Stimulated activated CD4-positive, alpha-beta T cell treated with anti-CD3 and anti-CD28 coated beads, TNF-alpha, amount 100 ng/mL, for 1 hour (primary cell): Measurements from ENCODE around the gene STAB1.

Experiments
- DNase-seq, 3 donors: peaks; one replicate each; pipeline ENCODE4 v3.0.0-alpha.2; 2020; ENCODE audit warnings: low read depth in 3 of 3, low spot score in 1 of 3

STAB1 gene

DNA sequence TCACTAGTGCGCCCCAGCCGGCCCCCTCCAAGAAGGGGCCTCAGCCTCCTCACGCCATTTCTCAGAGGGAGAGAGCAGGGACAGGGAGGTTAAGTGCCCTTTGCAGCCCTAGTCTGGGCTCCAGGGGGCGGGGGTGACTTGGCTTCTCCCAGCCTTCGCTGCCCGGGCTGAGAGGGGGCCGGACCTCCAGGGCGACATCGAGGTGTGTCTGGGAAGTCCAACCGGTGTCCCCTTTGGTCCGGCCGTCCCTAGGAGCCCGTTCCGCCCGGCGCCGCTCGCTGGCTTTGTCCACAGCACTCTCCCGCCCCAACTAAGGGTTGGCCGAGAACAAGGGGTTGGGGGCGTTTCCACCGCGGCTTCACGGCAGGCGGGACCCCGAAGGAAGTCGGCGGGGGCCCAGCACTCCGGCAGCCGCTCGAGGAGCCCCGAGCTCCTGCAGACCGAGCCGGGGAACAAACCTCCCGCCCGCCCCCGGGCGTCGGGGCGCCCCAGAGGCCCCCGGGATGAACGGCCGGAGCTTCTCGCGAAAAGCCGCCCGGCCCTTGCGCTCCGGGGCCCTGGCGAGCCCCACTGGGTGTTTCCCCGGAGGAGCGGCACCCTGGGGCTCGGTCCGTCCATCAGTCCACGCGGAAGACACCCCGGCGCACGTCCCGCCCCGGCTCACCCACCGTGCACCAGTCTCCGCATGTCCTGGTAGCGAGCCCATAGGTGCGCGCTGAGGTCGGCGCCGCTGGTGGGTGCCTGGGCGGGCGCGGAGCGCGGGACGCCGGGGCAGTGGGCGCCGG, 37.9 kb downstream of the STAB1 start:
- peak in 1 of 3 donors; percentile 12 for DNase-seq

DNA sequence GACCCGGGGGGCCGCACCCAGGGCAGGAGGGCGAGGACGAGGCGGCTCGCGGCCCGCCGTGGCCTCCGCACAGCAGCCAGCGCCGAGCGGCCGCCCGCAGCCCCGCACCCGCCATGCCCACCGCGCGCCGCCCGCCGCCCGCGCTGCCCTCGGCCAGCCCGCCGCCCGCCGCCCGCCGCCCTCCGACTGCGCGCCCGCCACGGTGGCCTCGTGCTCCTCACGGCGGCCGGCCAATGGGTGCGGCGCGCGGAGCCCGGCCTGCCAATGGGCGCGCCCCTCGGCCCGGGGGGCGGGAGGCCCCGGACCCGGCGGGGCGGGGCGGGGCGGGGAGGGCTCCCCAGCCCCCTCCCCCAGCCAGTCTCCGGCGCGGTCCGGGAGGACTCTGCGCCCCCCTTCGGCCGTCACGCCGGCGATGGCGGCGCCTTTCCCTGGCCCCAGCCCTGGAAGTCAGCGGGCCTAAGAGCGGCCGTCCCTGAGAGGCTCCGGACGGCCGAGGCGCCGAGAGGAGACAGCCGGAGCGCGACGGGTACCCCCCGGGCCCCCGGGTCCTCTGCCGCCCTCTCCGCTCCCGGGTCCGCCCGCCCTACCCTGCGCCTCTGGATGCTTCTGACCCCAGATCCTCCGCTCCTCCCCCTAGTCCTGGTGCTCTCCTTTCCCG, 38.6 kb downstream of the STAB1 start, which contains the start of gene NT5DC2:
Gene NT5DC2, minus strand, starts transcription at position 235 of the 658 bp plus-strand sequence. Its CDS starts 120 bp downstream, at position 115.
- DNase-seq: peak in 2 of 3 donors; percentile 29 to 50

DNA sequence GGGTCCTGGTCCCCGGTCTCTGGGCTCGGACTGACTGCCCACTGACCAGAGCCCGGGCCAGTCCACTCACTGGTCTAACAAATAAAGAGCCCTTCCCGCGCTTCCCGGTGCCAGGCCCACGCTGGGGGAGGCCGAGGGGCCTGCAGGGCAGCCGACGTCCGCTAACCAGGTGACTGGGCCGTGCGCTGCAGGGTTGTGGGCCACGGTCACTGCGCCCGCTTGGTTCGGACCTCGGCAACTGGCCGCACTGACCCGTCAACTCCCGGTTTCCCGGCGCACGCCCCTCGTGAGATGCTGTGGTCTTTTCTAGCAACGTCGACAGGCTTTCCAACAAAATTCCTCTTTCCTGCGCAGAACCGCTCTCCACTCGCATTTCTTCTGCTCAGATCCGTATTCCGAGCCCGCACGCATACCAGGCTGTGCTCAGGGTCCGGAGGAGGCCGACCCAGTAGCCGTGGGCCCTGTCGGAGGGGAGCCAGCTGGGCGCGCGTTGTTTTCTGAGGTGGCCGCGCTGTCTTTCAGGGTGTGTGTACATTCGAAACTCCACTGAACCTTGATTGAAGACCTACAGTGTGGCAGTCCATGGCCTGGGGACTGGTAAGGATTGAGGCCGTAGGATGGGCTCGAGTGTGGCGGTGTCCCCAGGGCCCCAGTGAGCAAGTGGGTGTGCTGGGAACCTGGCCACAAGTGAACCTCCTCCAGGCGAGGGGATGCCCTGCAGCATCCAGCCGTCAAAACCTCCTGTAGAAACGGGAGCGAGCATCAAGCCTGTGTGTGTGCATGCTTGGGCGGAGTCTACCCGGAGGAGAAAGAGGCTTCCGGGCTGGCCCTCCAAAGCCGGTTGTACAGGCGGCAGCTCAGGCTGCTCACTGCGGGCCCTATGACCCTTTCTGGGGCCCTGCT, 39.4 kb downstream of the STAB1 start:
- DNase-seq: no peak

DNA sequence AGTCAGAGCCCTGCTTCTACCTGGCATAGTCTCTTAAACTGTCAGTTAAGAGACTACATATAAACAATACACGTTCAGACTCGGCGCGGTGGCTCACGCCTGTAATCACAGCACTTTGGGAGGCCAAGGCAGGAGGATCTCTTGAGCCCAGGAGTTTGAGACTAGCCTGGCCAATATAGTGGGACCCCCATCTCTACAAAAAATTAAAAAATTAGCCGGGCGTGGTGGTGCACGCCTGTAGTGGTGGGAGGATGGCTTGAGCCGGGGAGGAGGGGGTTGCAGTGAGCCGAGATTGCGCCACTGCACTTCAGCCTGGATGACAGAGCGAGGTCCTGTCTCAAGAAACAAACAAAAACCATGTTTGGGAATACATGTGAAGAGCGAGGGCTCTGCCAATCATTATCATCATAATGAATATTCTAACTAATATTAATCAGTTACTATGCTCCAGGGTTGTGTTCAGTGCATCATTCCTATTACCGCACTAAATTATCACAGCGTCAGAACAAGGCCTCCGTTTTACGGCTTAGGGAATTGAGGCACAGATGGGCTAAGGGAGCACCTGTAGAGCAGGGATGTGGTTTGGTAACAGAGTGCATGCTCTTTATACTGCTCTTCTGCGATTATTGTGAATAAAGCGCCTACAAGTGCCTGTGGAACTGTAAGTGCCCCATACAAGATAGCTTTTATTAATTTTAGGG, 40.4 kb downstream of the STAB1 start:
- DNase-seq: no peak

DNA sequence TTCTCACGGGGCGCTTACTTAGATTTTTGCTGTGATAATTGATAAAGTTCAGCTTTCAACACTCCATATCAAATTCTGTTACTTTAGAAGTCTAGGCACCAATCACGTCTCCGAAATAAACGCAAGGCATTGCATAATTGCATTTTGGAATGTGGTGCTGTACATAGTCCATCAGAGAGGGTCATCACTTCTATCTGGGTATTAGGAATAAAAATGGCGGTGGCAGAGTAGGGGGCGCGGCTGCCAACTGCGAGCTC, 40.9 kb downstream of the STAB1 start:
- no peak for DNase-seq

DNA sequence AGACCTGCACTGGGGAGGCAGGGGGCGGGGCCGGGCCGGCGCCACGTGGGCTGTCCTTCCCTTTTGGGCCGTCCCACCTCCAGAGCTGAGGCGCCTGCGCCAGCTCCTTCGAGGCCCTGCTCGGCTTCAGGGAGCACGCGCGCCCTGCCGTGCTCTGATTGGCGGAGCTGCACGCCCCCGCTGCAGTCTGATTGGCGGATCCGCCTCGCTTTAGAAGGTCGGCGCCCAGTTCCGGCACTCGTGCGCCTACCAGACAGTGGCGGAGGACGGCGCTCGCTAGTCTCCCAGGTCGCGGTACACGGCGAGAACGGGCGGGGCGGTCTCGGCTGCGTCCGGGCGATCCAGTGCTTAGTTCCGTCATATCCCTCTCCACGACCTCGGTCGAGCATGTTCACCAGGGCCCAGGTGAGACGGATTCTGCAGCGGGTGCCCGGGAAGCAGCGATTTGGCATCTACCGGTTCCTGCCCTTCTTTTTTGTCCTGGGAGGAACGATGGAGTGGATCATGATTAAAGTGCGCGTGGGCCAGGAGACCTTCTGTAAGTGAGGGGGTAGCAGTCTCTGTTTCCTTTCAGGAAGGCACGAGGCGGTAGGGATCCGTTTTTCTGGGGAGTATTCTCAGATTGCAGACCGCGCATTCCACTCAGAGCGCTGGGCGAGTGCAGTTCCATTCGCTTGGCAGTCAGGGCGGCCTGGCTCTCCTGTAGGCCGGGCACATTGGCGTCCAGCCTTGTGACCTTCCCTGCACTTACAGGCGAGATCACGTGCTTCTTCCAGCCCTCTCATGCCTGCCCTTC, 41.4 kb downstream of the STAB1 start, which contains the start of gene UQCC5:
Gene UQCC5, plus strand, starts transcription at position 237 of the 796 bp plus-strand sequence. Its CDS starts 151 bp downstream, at position 388.
- peak; percentile 92 to 95 (median 93) for DNase-seq

DNA sequence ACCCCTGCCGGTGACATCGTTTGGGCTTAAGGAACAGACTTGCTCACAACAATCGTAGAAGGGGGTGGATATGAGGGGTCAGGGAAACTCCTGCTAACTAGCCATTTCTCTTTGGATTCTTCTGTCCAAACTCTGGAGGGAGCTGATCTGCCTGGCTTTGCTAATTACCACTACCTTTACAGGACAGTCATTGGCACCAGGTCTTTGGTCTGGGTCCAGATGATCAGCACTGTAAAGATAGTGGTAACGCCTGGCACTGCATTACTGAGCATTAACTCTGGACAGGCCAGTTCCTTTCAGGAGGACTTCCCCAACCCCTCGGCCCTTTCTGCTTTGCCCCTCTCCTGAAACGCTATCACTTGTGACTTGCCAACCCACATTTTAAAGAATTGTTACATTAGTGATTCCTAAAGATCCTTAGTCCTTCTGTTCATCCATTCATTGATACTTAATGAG, 42.1 kb downstream of the STAB1 start:
- no peak for DNase-seq

DNA sequence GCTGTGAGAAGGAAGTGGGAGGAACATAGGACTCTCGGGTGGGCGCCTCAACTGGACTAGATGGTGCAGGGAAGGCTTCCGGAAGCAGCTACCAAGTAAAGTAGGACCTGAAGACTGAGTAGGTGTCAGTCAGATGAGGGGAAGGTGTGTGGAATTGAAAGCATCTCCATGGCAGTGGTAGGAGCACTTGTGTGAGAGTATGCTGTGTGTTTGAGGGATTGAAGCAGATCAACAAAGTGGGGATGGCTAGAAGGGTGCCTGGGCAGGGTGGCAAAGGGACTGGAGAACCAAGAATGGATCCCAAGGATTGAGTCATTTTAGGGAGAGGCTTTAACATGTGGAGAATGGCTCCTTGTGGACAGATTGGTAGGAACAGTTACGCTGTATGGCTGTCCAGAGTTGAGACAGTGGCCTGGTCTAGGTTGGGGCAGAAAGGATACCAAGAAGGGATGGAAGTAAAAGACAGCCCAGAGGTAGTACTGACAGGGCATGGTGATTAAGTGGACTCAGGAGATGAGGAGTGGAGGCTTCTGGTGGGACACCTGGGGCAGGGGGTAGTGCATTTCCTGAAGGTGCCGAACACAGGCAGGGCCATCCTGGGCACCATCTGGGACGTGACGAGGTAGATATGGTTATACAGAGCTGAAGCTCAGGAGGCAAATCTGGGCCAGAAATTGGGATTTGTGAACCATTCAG, 42.7 kb downstream of the STAB1 start:
- no peak for DNase-seq

DNA sequence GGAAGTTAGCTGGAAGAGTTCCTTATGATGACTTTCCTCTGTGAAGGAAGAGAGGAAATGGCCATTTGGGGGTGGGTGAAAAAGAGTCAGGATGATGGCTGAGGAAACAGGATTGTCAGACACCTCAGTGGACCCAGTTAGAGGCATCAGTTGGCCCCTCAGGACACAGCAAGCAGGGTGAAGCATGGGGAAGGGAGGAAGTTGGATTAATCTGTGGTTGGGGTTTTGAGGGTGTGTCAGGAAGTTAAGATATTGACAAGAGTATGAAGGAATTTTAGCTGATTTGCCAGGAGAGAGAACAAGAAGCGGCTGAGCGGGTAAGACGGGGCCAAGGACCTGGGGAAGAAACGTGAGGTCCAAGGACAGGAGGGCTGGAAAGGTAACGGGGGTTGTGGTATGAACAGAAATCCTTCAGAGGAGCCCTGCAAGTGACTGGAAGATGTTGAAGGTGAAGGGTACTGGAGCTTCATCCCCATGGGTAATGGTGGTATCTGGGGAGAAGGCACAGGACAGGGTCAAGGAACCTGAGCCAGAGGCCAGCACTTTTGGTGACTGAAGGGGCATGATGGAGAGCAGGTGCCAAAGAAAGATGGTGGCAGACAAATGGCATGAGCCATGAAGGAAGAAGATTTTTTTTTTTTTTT, 44.0 kb downstream of the STAB1 start:
- DNase-seq: no peak

DNA sequence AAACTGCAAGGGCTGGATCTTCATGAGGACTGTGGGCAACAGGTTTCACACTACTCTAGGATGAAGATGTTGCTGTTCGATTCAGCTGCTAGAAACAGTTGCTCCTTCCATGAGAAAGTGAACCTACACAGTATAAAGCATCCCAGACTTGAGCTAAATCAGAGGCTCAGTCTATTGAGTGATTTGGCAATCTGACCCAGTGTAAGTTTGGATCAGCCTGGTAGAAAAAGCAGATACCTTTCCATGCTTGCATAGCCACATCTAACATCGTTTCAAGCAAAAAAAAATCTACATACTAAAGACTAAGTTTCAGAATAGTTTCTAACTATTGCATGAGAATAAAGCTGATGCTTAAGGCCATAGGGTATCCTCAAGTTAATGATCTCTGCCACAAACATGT, 45.9 kb downstream of the STAB1 start:
- DNase-seq: no peak

DNA sequence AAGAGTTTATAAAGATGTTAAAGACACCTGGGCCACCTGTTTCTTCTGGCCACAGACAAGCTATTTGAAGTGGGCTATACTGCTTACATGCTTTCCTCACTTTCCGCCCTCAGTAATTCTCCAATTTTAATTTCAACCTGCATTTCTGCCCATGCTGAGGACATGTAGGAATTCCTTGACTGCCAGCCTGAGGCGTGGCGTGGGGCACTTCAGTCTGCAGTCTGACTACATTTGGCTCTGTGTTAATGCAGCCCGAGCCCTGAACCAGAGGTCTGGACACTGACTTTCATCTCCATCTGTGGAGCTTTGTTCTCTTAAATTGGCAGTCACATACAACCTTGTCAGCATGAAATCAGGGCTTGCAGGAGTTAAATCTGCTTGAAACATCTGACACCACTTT, 49.8 kb downstream of the STAB1 start:
- DNase-seq: no peak

DNA sequence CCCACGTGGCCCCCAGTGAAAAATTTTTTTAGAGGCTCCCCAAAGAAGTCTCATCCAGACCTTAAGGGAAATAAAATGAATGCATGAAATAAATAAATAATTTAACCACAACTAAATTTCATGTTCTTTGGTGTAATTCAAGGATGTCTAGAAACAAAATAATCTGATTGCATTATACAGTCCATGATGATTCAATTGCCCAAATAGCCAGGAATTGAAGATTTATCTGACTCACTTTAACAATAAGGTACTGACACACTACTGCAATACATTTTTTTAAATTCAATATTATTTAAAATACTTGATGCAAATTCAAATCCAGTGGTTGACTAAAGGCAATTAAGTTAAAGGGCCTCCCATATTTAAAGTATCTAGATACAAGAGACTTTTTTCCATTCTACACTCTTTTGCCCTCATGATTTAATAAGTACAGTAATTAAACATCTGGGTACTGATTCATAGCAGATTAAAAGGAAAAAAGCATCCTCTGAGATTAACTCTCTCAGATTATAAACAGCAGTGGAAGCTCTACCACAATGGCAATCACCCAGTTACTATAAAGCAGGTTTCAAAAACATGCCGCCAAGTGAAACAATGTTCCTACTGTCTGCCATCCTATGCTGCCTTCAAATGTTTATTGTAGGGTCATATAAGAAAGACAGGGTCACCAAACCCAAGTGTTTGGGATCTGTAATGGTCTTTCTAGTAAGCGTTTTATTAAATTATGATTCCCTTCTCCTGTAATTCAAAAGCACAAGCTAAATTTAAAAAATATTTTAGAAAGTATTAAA, 51.2 kb downstream of the STAB1 start:
- no peak for DNase-seq

DNA sequence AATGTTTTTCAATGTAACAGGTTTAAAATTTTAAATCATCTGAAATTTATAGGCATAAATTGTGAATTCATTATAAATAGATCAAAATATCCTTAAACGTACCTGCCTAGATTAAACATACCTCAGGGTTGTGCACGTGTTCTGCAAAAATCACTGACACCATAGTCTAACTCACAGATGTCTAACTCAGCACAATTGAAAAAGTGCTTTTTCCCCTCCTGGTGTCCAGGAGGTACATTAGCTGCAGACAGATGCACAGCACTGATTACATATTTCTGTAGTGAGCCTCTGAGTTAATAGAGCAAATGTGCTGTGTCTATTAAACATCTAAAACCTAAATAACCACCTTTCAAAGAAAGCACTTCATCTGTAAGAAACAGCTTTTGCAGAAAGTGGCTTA, 52.0 kb downstream of the STAB1 start:
- DNase-seq: no peak

DNA sequence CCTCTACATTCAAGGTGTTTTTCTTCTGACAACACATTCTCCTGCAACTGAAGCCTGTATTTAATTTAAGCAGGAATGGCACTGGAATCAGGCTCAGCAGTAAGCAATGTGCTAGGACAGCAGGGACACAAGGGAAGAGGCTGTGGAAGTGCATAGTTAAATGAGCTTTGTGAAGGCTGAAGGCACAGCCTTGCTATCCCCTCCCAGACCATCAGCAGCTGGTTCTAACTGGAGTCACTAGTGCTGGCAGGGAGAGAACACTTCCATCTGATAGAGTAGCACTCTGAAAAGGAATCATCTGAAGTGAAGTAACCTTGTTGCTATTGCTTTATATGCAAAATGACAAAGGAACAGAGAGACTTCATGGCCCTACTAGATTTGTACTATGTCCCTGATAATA, 56.0 kb downstream of the STAB1 start:
- DNase-seq: no peak

DNA sequence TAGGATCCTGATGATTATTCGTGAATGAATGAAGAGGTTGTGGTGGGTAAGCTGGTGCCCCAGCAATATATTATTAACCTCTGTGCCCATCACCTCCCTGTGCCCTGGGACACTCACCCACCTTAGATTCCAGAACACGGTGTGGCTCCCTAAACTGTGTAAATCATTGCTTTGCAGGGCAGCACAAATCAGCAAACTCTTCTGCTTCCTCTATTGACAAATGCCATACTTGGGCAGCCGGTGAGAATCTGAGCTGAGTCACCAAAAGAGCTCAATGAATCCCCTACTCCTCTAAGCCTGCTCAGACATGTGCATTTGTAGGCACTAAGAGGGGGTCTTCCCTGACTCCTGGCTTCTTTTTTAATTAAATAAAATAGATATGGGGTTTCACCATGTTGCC, 57.0 kb downstream of the STAB1 start:
- no peak for DNase-seq

DNA sequence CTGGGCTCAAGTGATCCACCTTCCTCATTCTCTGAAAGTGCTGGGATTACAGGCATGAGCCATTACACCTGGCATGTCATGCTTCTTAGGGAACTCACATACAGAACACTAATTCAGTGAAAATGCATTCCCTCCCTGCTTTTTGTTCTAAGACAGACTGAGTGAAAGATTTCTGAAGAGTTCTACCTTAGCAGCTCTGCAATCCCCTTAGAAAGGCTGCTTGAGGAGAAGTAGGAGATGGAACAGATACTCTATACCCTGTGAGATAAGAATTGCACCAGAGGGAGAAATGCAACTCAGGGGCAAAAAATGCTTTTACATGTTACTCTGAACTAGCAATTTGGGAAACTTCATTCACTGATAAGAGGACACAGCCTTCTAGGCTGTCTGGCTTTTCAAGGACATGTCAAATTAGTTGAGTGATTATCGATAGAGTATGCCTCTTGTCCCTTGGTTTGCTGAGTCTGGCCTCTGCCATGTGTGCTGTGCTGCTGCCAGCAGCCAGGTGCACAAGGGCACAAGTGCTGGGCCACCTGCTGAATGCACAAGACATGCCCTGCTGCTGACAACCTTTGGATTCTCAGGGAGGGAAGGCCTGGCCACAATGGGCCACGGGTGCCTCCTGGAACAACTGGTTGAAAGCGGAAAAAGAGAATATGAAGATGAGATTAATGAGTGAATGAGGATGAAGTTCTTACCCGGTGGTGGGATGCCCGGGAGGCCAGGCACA, 59.1 kb downstream of the STAB1 start:
- DNase-seq: no peak

DNA sequence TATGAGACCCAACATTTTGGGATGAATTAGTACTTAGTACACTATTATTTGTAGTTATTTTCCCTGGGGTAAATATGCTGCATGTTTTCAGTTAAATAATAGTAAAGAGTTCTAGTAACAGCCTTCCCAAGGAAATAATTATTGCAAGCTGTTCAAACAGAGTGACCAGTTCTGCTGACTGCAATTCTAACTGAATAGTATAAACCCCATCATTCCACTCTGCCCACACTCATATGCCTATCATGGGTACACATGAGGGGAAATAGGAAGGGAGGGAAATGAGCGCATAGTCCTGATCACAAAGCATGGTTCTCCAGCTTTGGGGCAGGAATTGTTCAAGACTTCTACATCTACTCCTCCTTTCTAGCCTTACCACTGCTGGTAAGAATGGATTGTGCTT, 59.9 kb downstream of the STAB1 start:
- DNase-seq: no peak
